ENCODE measurements around the gene SIAH1. TPM values are rescaled to one million over a fixed set of nuclear protein-coding genes. Genes with fewer than 3 reads are reported as not detected.

Gene SIAH1
- total RNA-seq, 1 experiment from 2014 or later: 29.9 TPM

GRCh38 chr16:48321317-48322036 is 63.7 kb downstream of the SIAH1 start:
- no peaks in the 10 kb centered on the region for H3K27me3 Mint-ChIP-seq (ENCODE audit: low read depth)
- CTCF ChIA-PET: interaction anchor here (1.3 kb wide), 1 partner anchor 13 kb away, joined by 5 read pairs; no protein-coding TSS in a partner anchor
- no peaks in the 10 kb centered on the region for H3K9me3 Mint-ChIP-seq
- TF ChIP-seq CREB1 (CRISPR knock-in tag; IDR thresholded peaks at IDR 0.05): no peak
- TF ChIP-seq, protein P1, sequence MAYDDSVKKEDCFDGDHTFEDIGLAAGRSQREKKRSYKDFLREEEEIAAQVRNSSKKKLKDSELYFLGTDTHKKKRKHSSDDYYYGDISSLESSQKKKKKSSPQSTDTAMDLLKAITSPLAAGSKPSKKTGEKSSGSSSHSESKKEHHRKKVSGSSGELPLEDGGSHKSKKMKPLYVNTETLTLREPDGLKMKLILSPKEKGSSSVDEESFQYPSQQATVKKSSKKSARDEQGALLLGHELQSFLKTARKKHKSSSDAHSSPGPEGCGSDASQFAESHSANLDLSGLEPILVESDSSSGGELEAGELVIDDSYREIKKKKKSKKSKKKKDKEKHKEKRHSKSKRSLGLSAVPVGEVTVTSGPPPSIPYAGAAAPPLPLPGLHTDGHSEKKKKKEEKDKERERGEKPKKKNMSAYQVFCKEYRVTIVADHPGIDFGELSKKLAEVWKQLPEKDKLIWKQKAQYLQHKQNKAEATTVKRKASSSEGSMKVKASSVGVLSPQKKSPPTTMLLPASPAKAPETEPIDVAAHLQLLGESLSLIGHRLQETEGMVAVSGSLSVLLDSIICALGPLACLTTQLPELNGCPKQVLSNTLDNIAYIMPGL (CRISPR knock-in tag; IDR thresholded peaks at IDR 0.05): no peak
- TF ChIP-seq MAX (CRISPR knock-in tag; IDR thresholded peaks at IDR 0.05): no peak
- no peak for TF ChIP-seq EMX1 (CRISPR knock-in tag; IDR thresholded peaks at IDR 0.05)
- TF ChIP-seq NFYB (CRISPR knock-in tag; conservative IDR thresholded peaks at IDR 0.05; ENCODE audit: low read depth): no peak
- TF ChIP-seq, protein P2, sequence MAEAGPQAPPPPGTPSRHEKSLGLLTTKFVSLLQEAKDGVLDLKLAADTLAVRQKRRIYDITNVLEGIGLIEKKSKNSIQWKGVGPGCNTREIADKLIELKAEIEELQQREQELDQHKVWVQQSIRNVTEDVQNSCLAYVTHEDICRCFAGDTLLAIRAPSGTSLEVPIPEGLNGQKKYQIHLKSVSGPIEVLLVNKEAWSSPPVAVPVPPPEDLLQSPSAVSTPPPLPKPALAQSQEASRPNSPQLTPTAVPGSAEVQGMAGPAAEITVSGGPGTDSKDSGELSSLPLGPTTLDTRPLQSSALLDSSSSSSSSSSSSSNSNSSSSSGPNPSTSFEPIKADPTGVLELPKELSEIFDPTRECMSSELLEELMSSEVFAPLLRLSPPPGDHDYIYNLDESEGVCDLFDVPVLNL (CRISPR knock-in tag; IDR thresholded peaks at IDR 0.05; ENCODE audit: borderline replicate concordance, low read depth): no peak
- TF ChIP-seq ZNF396 (CRISPR knock-in tag; IDR thresholded peaks at IDR 0.05; ENCODE audit: borderline replicate concordance): no peak
- no peak for TF ChIP-seq GABPB1 (CRISPR knock-in tag; IDR thresholded peaks at IDR 0.05)
- no peak for TF ChIP-seq HMGA2 (CRISPR knock-in tag; IDR thresholded peaks at IDR 0.05)
- TF ChIP-seq, protein P3, sequence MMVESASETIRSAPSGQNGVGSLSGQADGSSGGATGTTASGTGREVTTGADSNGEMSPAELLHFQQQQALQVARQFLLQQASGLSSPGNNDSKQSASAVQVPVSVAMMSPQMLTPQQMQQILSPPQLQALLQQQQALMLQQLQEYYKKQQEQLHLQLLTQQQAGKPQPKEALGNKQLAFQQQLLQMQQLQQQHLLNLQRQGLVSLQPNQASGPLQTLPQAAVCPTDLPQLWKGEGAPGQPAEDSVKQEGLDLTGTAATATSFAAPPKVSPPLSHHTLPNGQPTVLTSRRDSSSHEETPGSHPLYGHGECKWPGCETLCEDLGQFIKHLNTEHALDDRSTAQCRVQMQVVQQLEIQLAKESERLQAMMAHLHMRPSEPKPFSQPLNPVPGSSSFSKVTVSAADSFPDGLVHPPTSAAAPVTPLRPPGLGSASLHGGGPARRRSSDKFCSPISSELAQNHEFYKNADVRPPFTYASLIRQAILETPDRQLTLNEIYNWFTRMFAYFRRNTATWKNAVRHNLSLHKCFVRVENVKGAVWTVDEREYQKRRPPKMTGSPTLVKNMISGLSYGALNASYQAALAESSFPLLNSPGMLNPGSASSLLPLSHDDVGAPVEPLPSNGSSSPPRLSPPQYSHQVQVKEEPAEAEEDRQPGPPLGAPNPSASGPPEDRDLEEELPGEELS (CRISPR knock-in tag; IDR thresholded peaks at IDR 0.05): no peak
- TF ChIP-seq TEAD1 (CRISPR knock-in tag; IDR thresholded peaks at IDR 0.05): no peak
- ATAC-seq: no peak
- no peak for DNase-seq (ENCODE audit: low spot score)
- peaks cover 5% of the 10 kb centered on the region for H3K36me3 Mint-ChIP-seq
- H3K27ac Mint-ChIP-seq: no peak overlapping the region
- H3K4me1 Mint-ChIP-seq: peaks cover 40% of the 10 kb centered on the region
- H3K4me3 Mint-ChIP-seq: no peak overlapping the region
- POLR2A ChIA-PET: no interaction called here

GRCh38 chr16:48318630-48319029 is 66.6 kb downstream of the SIAH1 start:
- ChIA-PET CTCF (interaction anchor here (0.6 to 1.7 kb wide), 4 partner anchors 111 to 312 kb away, joined by 3 to 5 read pairs (median 4); no protein-coding TSS in a partner anchor), POLR2A (interaction anchor here (0.7 kb wide), 1 partner anchor 468 kb away, joined by 3 read pairs; no protein-coding TSS in a partner anchor)
- ATAC-seq (peak; percentile 96), DNase-seq (ENCODE audit: low spot score) (peak; percentile 18)
- Mint-ChIP-seq H3K9me3 (peaks cover 9% of the 10 kb centered on the region), H3K4me3 (no peak overlapping the region), H3K4me1 (peaks cover 40% of the 10 kb centered on the region), H3K36me3 (peaks cover 24% of the 10 kb centered on the region), H3K27ac (peak overlapping the region; percentile 97), H3K27me3 (ENCODE audit: low read depth) (no peaks in the 10 kb centered on the region)
- TF ChIP-seq SP1 (CRISPR knock-in tag; conservative IDR thresholded peaks at IDR 0.05): no peak
- TF ChIP-seq ETV6 (CRISPR knock-in tag; IDR thresholded peaks at IDR 0.05): 0 out of 2 replicates have a peak, but pooled peaks have one; percentile 46
- TF ChIP-seq PREB (CRISPR knock-in tag; IDR thresholded peaks at IDR 0.05; ENCODE audit: borderline replicate concordance): no peak
- no peak for TF ChIP-seq ZNF396 (CRISPR knock-in tag; IDR thresholded peaks at IDR 0.05; ENCODE audit: borderline replicate concordance)
- TF ChIP-seq, protein P4, sequence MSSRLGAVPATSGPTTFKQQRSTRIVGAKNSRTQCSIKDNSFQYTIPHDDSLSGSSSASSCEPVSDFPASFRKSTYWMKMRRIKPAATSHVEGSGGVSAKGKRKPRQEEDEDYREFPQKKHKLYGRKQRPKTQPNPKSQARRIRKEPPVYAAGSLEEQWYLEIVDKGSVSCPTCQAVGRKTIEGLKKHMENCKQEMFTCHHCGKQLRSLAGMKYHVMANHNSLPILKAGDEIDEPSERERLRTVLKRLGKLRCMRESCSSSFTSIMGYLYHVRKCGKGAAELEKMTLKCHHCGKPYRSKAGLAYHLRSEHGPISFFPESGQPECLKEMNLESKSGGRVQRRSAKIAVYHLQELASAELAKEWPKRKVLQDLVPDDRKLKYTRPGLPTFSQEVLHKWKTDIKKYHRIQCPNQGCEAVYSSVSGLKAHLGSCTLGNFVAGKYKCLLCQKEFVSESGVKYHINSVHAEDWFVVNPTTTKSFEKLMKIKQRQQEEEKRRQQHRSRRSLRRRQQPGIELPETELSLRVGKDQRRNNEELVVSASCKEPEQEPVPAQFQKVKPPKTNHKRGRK (CRISPR knock-in tag; IDR thresholded peaks at IDR 0.05; ENCODE audit: borderline replicate concordance): 0 out of 2 replicates have a peak, but pooled peaks have one; percentile 31
- TF ChIP-seq, protein P3 (CRISPR knock-in tag; IDR thresholded peaks at IDR 0.05): peak; percentile 74; the same call in 1 of the 2 replicates
- TF ChIP-seq, protein P5, sequence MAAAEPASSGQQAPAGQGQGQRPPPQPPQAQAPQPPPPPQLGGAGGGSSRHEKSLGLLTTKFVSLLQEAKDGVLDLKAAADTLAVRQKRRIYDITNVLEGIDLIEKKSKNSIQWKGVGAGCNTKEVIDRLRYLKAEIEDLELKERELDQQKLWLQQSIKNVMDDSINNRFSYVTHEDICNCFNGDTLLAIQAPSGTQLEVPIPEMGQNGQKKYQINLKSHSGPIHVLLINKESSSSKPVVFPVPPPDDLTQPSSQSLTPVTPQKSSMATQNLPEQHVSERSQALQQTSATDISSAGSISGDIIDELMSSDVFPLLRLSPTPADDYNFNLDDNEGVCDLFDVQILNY (CRISPR knock-in tag; IDR thresholded peaks at IDR 0.05): no peak

Measured in WTC11 (cell line).